Inflammatory macrophage treated with lipopolysaccharide for 1 hour (primary cell): ENCODE results near the gene OMP.

Experiments
- DNase-seq, 2 donors: peaks; one replicate each; pipeline ENCODE4 v3.0.0-alpha.2; 2020 to 2022

OMP gene

GRCh38 chr11:77126156-77126775 is 23.6 kb downstream of the OMP start:
- DNase-seq: no peak

- no peak for DNase-seq
Observed at GRCh38 chr11:77126861-77127234, 24.2 kb downstream of the OMP start.

- peak; percentile 9 to 35 for DNase-seq
Observed at GRCh38 chr11:77127235-77127911, 24.7 kb downstream of the OMP start.

GRCh38 chr11:77127920-77128691 is 25.5 kb downstream of the OMP start, which contains the start of gene MYO7A:
TSS of gene MYO7A (plus strand) at chr11:77128246. CDS start at chr11:77130635, 2,389 bp downstream.
- no peak for DNase-seq

- DNase-seq: no peak
Observed at GRCh38 chr11:77129069-77129841, 26.6 kb downstream of the OMP start.

- no peak for DNase-seq
Observed at GRCh38 chr11:77129842-77130756, 27.5 kb downstream of the OMP start.

GRCh38 chr11:77130763-77131513 is 28.3 kb downstream of the OMP start:
- DNase-seq: no peak

GRCh38 chr11:77131560-77131959 is 28.9 kb downstream of the OMP start:
- no peak for DNase-seq

GRCh38 chr11:77135069-77135468 is 32.4 kb downstream of the OMP start:
- DNase-seq: no peak

- DNase-seq: no peak
Observed at GRCh38 chr11:77136074-77136473, 33.4 kb downstream of the OMP start.

- no peak for DNase-seq
Observed at GRCh38 chr11:77136784-77137420, 34.3 kb downstream of the OMP start.

GRCh38 chr11:77137421-77137820 is 34.8 kb downstream of the OMP start:
- no peak for DNase-seq

GRCh38 chr11:77138106-77138649 is 35.5 kb downstream of the OMP start:
- no peak for DNase-seq

GRCh38 chr11:77139201-77139600 is 36.6 kb downstream of the OMP start:
- DNase-seq: no peak

- DNase-seq: no peak
Observed at GRCh38 chr11:77140231-77140851, 37.7 kb downstream of the OMP start.

- DNase-seq: no peak
Observed at GRCh38 chr11:77141034-77141433, 38.4 kb downstream of the OMP start.

- no peak for DNase-seq
Observed at GRCh38 chr11:77141475-77141874, 38.8 kb downstream of the OMP start.

GRCh38 chr11:77142091-77142975 is 39.7 kb downstream of the OMP start:
- no peak for DNase-seq
